Large intestine (tissue), 1 donor: ENCODE results near the gene TMEM239. TPM values are rescaled to one million over a fixed set of nuclear protein-coding genes. Genes with fewer than 3 reads are reported as not detected.

ENCODE experiments used
- polyA plus RNA-seq: library from polyadenylated mRNA; unstranded; fragments of 120-200 nt; gene quantifications from one replicate; pipeline ENCODE4 v1.2.1, GENCODE V29; 2013

Gene TMEM239
- polyA plus RNA-seq, 1 donor = 0.01 TPM

Other genes starting within 250 kb of the TMEM239 start
- gene NOP56, start 163.7 kb upstream of the TMEM239 start, polyA plus RNA-seq = 208 TPM
- gene IDH3B, start 152.1 kb upstream of the TMEM239 start, polyA plus RNA-seq = 124 TPM
- 12.2 TPM for gene EBF4, start 123.6 kb upstream of the TMEM239 start, polyA plus RNA-seq
- gene CPXM1, start 15.7 kb upstream of the TMEM239 start, polyA plus RNA-seq = 28.6 TPM
- gene C20orf141, start 1.4 kb upstream of the TMEM239 start, polyA plus RNA-seq = not detected
- gene PCED1A, start 24.3 kb downstream of the TMEM239 start, polyA plus RNA-seq = 43.4 TPM
- gene VPS16, start 24.4 kb downstream of the TMEM239 start, polyA plus RNA-seq = 33.5 TPM
- gene PTPRA, start 57.1 kb downstream of the TMEM239 start, polyA plus RNA-seq = 52.7 TPM
- 1.2 TPM for gene GNRH2, start 227.3 kb downstream of the TMEM239 start, polyA plus RNA-seq
- 60.8 TPM for gene MRPS26, start 229.7 kb downstream of the TMEM239 start, polyA plus RNA-seq